ENCODE data around the gene IGFBP1.

Gene IGFBP1

GRCh38 chr7:45911311-45911710 lies 23.0 kb downstream of the IGFBP1 start (continued):
- no peak for TF ChIP-seq ZBTB1 (tag by site-specific recombination; IDR thresholded peaks at IDR 0.05)

DNA sequence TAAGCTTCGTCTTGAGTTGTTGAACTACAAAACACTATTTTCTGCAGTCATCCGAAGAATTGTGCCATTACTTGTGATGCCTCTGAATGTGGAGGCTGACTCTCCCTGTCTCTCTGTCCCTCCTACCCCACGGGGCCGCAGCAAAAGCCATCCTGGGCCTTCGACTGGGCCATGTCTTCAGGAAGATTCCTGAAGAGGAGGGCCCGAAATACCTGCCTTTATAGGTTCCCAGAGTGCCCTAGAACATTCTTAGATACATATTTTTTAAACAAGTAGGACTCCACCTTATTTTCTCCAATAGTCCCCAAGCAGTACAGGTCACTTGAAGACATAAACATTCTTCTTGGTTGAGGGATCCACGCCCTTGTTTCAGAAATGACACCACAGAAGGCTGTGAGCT lies 24.7 kb downstream of the IGFBP1 start:
- Histone ChIP-seq H3K36me3 (ENCODE audit: control insufficient read depth in 2 of 2, insufficient read depth in 1 of 2, low read length in 2 of 2) (no peaks in the 10 kb centered on the region), H3K4me1 (ENCODE audit: control insufficient read depth, insufficient read depth, low read length) (no peaks in the 10 kb centered on the region), H3K9me3 (ENCODE audit: control insufficient read depth, insufficient read depth, low read depth, low read length) (no peaks in the 10 kb centered on the region), H3K4me3 (ENCODE audit: low read depth, low read length) (no peak overlapping the region), H3K27ac (ENCODE audit: extremely low read depth, low read depth, low read length) (no peak overlapping the region)
- TF ChIP-seq ZNF16 (tag by site-specific recombination; IDR thresholded peaks at IDR 0.05; ENCODE audit: low read depth) (no peak), ZNF555 (tag by site-specific recombination; conservative IDR thresholded peaks at IDR 0.05) (no peak), ZNF501 (tag by site-specific recombination; IDR thresholded peaks at IDR 0.05) (no peak), ZNF624 (tag by site-specific recombination; IDR thresholded peaks at IDR 0.05) (no peak), ZNF692 (tag by site-specific recombination; IDR thresholded peaks at IDR 0.05) (no peak), ZNF747 (tag by site-specific recombination; IDR thresholded peaks at IDR 0.05) (no peak), ZNF2 (tag by site-specific recombination; IDR thresholded peaks at IDR 0.05) (no peak), ZBTB49 (tag by site-specific recombination; IDR thresholded peaks at IDR 0.05; ENCODE audit: low read depth) (no peak), ZNF521 (tag by site-specific recombination; IDR thresholded peaks at IDR 0.05) (no peak), GLI4 (tag by site-specific recombination; IDR thresholded peaks at IDR 0.05) (no peak), ZNF768 (tag by site-specific recombination; IDR thresholded peaks at IDR 0.05) (no peak), ZNF596 (tag by site-specific recombination; IDR thresholded peaks at IDR 0.05) (no peak), PATZ1 (tag by site-specific recombination; IDR thresholded peaks at IDR 0.05) (no peak), MYNN (tag by site-specific recombination; IDR thresholded peaks at IDR 0.05; ENCODE audit: borderline replicate concordance) (no peak), ZNF133 (tag by site-specific recombination; IDR thresholded peaks at IDR 0.05) (no peak)
- TF ChIP-seq, protein P1, sequence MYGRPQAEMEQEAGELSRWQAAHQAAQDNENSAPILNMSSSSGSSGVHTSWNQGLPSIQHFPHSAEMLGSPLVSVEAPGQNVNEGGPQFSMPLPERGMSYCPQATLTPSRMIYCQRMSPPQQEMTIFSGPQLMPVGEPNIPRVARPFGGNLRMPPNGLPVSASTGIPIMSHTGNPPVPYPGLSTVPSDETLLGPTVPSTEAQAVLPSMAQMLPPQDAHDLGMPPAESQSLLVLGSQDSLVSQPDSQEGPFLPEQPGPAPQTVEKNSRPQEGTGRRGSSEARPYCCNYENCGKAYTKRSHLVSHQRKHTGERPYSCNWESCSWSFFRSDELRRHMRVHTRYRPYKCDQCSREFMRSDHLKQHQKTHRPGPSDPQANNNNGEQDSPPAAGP (tag by site-specific recombination; IDR thresholded peaks at IDR 0.05): no peak
- ChIA-PET POLR2A (no interaction called here), CTCF (interaction anchor here (1.2 to 1.3 kb wide), 2 partner anchors 8 to 24 kb away, joined by 3 to 5 read pairs; partner anchors contain the start of gene IGFBP3)

- no peaks in the 10 kb centered on the region for H3K36me3 ChIP-seq (ENCODE audit: control insufficient read depth in 2 of 2, insufficient read depth in 1 of 2, low read length in 2 of 2)
- no peaks in the 10 kb centered on the region for H3K9me3 ChIP-seq (ENCODE audit: control insufficient read depth, insufficient read depth, low read depth, low read length)
- POLR2A ChIA-PET: no interaction called here
- no peak overlapping the region for H3K4me3 ChIP-seq (ENCODE audit: low read depth, low read length)
- no peaks in the 10 kb centered on the region for H3K4me1 ChIP-seq (ENCODE audit: control insufficient read depth, insufficient read depth, low read length)
- CTCF ChIA-PET: interaction anchor here (1.0 to 1.8 kb wide), 3 partner anchors 8 to 24 kb away, joined by 3 to 5 read pairs (median 4); no protein-coding TSS in a partner anchor
- no peak overlapping the region for H3K27ac ChIP-seq (ENCODE audit: extremely low read depth, low read depth, low read length)
- TF ChIP-seq ZBTB44 (tag by site-specific recombination; IDR thresholded peaks at IDR 0.05) (no peak), ZNF501 (tag by site-specific recombination; IDR thresholded peaks at IDR 0.05) (no peak), ZNF239 (tag by site-specific recombination; IDR thresholded peaks at IDR 0.05) (no peak), PBX3 (CRISPR knock-in tag; IDR thresholded peaks at IDR 0.05) (no peak), ZNF274 (IDR thresholded peaks at IDR 0.05; ENCODE audit: low read length) (no peak), ZNF274 (tag by site-specific recombination; IDR thresholded peaks at IDR 0.05; ENCODE audit: borderline replicate concordance) (no peak), ZNF335 (tag by site-specific recombination; conservative IDR thresholded peaks at IDR 0.05) (no peak), ZNF19 (tag by site-specific recombination; IDR thresholded peaks at IDR 0.05; ENCODE audit: low read depth) (no peak)
These were observed 26.6 kb downstream of the IGFBP1 start for GRCh38 chr7:45914911-45915310.

Data from HEK293 (cell line).